GM21576 (cell line): ENCODE data around the gene CISD1.

Experiments used
- ATAC-seq: cut with Tn5 transposase; IDR thresholded peaks from one replicate; pipeline ENCODE4 v1.9.1; 2021; ENCODE audit warnings: mild to moderate bottlenecking, moderate library complexity; ENCODE audit not compliant: unreplicated experiment

The CISD1 gene

DNA sequence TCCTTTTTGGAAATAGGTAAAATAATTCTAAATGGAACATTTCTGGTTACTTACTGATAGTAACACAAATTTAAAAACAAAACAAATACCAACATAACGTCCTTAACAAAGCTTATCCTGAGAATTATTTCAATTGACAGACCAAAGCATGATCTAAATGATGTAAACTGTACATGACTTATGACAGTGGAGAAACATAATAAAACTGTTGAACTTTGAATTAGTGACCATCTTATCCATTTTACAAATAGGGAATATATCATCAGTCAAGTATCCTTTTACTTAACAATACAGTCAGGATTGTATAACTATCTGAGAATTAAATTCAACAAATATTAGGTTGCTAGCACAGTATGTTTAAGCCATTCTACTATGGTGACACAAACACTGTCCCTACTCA is 3.7 kb upstream of the CISD1 start:
- ATAC-seq, result no peak

- ATAC-seq, result peak; percentile 23
These were observed 2.7 kb upstream of the CISD1 start for GRCh38 chr10:58266003-58266825.

DNA sequence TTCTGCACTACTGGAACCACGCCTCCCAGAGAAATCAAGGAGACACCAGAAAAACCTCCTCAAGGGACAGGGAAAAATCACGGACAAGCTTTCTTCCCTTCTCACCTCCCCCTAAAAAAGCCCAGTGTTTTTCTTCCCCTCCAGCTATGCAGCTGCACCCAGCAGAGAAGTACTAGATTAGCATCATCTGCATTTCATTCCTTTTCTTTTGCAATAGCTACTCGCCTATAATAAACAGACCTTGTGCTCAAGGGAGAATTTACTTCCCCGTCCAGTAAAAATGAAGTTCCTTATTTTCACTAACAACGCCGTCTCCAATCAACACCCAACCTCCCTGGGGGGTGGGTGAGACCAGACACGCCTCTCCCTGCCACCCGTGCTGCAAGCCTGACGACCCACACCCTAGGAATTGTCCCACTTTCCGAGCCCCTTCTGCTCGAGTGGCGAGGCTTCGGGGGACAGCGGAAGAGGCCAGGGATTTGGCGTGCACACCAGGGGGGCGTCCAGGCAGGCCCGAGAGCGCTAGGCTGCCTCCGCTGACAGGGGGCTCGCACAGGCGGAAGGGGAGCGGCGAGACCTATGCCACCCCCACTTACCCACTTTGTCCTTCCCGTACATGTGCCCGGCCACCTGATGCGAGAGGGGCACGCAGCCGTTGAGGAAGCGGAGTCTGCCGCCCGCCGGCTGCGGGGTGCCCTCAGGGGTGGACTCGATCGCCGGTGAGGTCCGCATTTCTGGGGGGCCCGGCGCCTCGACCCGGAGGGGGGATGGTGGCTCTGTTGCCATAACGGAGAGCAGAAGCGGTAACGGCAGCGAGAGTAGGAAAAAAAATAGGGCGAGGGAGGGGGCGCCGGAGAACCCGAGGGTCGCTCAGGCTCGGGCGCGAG is 1.9 kb upstream of the CISD1 start:
- no peak for ATAC-seq

GRCh38 chr10:58267713-58268453 is 1.1 kb upstream of the CISD1 start, which contains the start of gene IPMK:
Gene IPMK (minus strand): TSS chr10:58267894. CDS start chr10:58267611, 283 bp downstream.
- ATAC-seq, result peak; percentile 58

GRCh38 chr10:58268454-58268945 is 462 bp upstream of the CISD1 start:
- no peak for ATAC-seq

GRCh38 chr10:58269782-58270290 is 874 bp downstream of the CISD1 start:
- no peak for ATAC-seq

DNA sequence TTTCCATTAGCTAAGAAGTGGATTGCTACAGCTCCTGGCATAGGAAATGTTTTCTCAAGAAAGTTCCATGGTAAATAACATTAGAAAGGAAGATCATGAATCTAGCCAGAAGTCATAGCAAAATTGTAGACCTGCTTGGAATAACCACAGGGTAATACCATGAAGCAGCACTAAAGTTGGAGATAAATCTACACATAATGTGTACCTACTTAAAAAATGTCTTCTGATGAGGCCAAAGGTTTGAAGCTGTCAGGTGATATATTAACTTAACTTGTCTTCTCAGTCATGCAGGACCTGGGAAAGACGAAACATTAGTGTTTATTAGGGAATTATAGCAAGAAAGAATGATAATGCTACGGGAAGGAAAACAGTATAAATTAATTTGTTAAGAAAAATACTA is 6.3 kb downstream of the CISD1 start:
- no peak for ATAC-seq

DNA sequence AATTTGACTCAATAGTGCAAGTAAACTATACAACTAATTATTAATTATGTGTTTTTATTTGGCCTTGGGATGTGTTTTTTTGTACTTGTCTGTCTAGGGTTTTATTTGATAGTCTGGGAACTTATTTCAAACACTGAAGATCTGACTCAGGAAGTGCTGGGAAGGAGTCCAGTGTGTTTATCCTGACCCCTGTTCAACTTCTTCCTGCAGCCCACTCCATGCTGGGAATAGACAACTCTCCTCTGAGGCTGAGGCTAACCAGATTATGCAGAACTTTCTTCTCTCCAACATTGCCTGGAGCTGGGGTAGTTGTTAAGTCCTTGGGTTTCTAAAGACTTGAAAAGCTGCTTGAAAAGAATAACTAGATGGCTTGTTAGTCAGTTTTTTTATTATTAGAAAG is 6.9 kb downstream of the CISD1 start:
- ATAC-seq, result no peak

GRCh38 chr10:58278274-58278961 is 9.5 kb downstream of the CISD1 start:
- no peak for ATAC-seq

- no peak for ATAC-seq
These were observed 10.0 kb downstream of the CISD1 start for GRCh38 chr10:58278962-58279307.

- no peak for ATAC-seq
These were observed 11.5 kb downstream of the CISD1 start for GRCh38 chr10:58280477-58280876.

DNA sequence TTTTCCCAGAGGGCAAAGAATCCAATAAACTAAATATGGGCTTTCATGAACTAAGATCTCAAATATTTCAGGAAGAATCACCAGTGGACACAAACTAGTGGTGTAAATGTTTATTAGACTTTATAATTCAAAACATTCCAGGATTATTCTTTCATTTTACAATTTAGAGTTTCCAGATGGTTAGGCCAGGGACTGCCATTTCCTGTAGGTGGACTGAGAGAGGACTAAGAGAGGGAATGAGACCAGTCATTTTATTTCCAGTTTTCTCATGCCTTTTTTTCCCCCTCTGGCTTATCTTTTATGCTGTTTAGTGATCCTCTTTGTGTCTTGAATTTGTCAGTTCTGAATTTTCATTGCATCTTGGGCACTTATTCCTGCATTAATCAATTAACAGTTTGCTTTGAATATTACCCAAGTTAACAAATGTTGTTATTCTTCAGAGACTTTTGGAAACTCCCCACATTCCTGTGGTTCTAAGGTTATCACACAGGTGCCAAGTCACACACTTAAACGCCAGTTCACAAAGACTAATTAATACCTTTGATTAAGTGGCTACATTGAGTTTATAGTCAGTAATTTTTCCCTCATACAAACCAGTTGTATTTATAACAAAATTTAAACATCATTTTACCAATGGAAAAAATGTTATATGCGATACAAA is 12.3 kb downstream of the CISD1 start:
- ATAC-seq, result no peak

GRCh38 chr10:58282615-58283014 is 13.7 kb downstream of the CISD1 start:
- peak; percentile 98 for ATAC-seq

DNA sequence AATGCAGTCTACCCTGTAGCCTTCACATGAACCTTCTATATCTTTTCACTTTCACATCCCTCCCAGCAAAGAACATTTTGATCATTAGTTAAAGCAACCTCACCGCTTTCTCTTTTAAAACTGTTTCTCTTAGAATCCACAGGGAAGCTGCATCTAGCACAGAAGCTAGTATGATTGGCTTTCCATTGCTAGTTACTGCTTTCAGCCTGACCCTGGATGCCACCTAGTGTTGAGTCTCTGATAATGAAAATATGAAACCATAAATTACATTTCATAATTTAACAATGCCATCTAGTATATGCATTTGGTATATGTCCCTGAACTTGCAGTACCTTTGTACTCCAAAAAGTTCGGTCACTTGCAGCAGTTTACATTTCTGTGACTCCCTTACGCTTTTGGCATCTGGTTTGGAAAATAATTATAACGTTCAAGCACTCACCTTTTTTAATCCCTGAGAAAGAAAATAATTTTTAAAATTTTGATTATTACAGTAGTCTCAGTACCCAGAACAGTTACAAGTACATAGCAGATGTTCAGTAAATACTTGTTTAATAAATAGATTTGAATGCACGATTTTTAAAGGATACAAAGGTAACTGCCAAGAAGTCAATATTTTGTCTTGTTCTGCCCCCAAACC is 22.7 kb downstream of the CISD1 start:
- peak; percentile 91 for ATAC-seq

DNA sequence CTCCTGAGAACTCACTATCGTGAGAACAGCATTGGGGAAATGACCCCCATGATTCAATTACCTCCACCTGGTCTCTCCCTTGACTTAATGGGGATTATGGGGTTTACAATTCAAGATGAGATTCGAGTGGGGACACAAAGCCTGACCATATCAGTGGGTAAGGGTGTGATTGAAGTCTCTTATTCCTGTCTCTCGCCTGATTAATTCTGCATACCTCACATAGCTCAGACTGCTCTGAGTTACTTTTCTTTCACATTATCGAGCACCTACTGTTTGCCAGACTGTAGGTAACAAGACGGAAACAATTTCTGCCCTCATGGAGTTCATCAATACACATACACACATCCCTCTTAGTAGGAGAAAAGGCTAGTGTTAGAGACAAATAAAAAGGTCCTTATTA is 25.0 kb downstream of the CISD1 start:
- no peak for ATAC-seq

- ATAC-seq, result peak; percentile 89
These were observed 30.6 kb downstream of the CISD1 start for GRCh38 chr10:58299580-58299979.

DNA sequence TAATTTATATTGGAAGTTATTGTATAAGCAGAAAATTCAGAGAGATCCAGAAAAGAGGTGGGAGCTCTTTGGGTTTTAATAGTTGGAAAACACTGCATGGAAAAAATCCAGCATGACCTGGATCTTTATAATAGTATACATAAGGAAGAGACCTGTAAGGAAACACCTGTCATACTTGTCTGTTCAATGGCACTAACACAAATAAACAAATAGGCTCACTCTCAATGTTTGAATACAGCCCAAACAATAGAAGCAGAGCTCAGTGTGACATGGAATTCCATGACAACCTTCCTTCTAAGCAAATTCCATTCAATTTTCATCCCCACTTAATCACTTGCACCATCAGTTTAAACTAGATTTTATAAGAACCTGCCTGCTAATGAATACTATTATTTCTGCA is 31.7 kb downstream of the CISD1 start:
- no peak for ATAC-seq

DNA sequence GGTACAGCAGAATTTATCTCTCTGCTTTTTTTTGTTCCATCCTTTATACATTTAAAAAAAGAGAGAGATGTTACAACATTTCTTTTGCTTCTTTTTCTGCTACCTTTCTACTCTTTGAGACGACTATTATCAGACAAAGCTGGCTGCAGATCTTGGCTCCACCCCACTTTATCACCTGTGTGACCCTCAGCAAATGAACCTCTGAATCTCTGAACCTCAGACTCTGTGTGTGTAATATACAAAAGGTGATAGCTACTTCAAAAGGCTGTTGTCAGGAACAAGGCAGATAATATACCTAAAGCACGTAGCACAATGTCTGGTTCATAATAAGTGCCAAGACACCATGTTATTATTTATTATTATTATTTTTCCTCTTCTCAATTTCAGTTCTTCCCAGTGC is 33.3 kb downstream of the CISD1 start:
- no peak for ATAC-seq

GRCh38 chr10:58304099-58304633 is 35.2 kb downstream of the CISD1 start:
- no peak for ATAC-seq
